Neural progenitor cell (in vitro differentiated cells): ENCODE results near the gene PHETA2.

Experiments
- EZH2 ChIP-seq: fragments of 200-600 bp; sonication (generic); IDR thresholded peaks from 2 replicates; pipeline ENCODE4 v1.6.1; 2017; ENCODE audit warnings: antibody characterized with exemption, mild to moderate bottlenecking, moderate library complexity
- EZH2phosphoT487 ChIP-seq: fragments of 200-600 bp; sonication (generic); IDR thresholded peaks from 2 replicates; pipeline ENCODE4 v1.6.1; 2017; ENCODE audit warnings: antibody characterized with exemption
- TF ChIP-seq, protein P1 (sequence below): fragments of 200-600 bp; sonication (generic); IDR thresholded peaks from 2 replicates; pipeline ENCODE4 v1.5.1; 2017; ENCODE audit warnings: antibody characterized with exemption, mild to moderate bottlenecking

DNA sequence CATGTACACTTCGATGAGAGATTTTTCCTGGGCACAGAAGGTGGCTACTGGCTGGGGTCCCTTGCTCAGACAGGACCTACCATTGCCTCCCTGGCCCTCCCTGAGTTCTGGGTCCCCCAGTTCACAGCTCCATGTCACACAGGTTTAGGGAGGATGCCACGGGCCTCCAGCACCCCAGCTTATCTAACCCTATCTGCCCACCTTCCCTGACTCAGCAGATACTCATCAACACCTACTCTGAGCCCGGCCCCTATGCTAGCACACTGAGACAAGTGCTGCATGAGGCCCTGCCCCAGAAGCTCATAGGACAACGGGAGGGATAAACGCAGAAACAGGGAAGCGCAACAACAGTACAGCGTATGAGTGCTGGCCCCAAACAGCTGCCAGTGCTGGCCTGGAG lies 13.0 kb upstream of the PHETA2 start:
- TF ChIP-seq, protein P1, sequence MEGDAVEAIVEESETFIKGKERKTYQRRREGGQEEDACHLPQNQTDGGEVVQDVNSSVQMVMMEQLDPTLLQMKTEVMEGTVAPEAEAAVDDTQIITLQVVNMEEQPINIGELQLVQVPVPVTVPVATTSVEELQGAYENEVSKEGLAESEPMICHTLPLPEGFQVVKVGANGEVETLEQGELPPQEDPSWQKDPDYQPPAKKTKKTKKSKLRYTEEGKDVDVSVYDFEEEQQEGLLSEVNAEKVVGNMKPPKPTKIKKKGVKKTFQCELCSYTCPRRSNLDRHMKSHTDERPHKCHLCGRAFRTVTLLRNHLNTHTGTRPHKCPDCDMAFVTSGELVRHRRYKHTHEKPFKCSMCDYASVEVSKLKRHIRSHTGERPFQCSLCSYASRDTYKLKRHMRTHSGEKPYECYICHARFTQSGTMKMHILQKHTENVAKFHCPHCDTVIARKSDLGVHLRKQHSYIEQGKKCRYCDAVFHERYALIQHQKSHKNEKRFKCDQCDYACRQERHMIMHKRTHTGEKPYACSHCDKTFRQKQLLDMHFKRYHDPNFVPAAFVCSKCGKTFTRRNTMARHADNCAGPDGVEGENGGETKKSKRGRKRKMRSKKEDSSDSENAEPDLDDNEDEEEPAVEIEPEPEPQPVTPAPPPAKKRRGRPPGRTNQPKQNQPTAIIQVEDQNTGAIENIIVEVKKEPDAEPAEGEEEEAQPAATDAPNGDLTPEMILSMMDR = no peak
- TF ChIP-seq EZH2 = no peak
- no peak for TF ChIP-seq EZH2phosphoT487
